ENCODE results near the gene EIF3F. TPM values are rescaled to one million over a fixed set of nuclear protein-coding genes. Genes with fewer than 3 reads are reported as not detected.

EIF3F gene
- total RNA-seq, 1 experiment from 2014 or later, result 191 TPM

GRCh38 chr11:8009856-8010255 lies 22.7 kb downstream of the EIF3F start:
- Histone ChIP-seq H3F3A (ENCODE audit: insufficient read depth, low read depth) (no peaks in the 10 kb centered on the region), H3K27me3 (ENCODE audit: insufficient read depth, low read depth) (no peaks in the 10 kb centered on the region; the same call in 1 of the 2 replicates), H3K4me1 (replicated peaks; ENCODE audit: insufficient read depth) (no peaks in the 10 kb centered on the region), H3K9me2 (ENCODE audit: insufficient read depth) (no peaks in the 10 kb centered on the region), H3K79me2 (ENCODE audit: low read depth) (no peaks in the 10 kb centered on the region), H3K4me2 (no peak overlapping the region), H3K36me3 (ENCODE audit: low read depth) (no peaks in the 10 kb centered on the region), H3K4me3 (no peak overlapping the region), H3K27ac (no peak overlapping the region), H2AFZ (no peak overlapping the region), H4K20me1 (ENCODE audit: insufficient read depth) (no peaks in the 10 kb centered on the region), H3K9me3 (ENCODE audit: insufficient read depth, low read depth) (no peaks in the 10 kb centered on the region)
- DNase-seq, result no peak
- CTCF ChIA-PET, result interaction anchor here (0.8 kb wide), 1 partner anchor 90 kb away, joined by 3 read pairs; no protein-coding TSS in a partner anchor
- TF ChIP-seq EZH2 (IDR thresholded peaks at IDR 0.05; ENCODE audit: low read depth) (no peak), CTCF (conservative IDR thresholded peaks at IDR 0.05) (no peak)
- BruUV-seq (replicated peaks), result no TSS peak
- POLR2A ChIA-PET (ENCODE audit: unreplicated experiment), result no interaction called here
- intact Hi-C loops (cut with micrococcal nuclease; ENCODE audit: unreplicated experiment), result loop anchor here (10.0 kb wide), 1 partner anchor 555 kb away; no protein-coding TSS in a partner anchor

GRCh38 chr11:8011371-8011770 lies 24.2 kb downstream of the EIF3F start:
- no peak overlapping the region for H3K4me3 ChIP-seq
- no peaks in the 10 kb centered on the region for H3K79me2 ChIP-seq (ENCODE audit: low read depth)
- no peaks in the 10 kb centered on the region for H3K4me1 ChIP-seq (replicated peaks; ENCODE audit: insufficient read depth)
- TF ChIP-seq EZH2 (IDR thresholded peaks at IDR 0.05; ENCODE audit: low read depth) (no peak), CTCF (conservative IDR thresholded peaks at IDR 0.05) (no peak)
- intact Hi-C loops (cut with micrococcal nuclease; ENCODE audit: unreplicated experiment), result no loop called here
- H2AFZ ChIP-seq, result no peak overlapping the region
- ChIA-PET POLR2A (ENCODE audit: unreplicated experiment) (no interaction called here), CTCF (no interaction called here)
- no peaks in the 10 kb centered on the region for H3F3A ChIP-seq (ENCODE audit: insufficient read depth, low read depth)
- peaks cover 2% of the 10 kb centered on the region; the same call in 1 of the 2 replicates for H3K27me3 ChIP-seq (ENCODE audit: insufficient read depth, low read depth)
- no peaks in the 10 kb centered on the region for H4K20me1 ChIP-seq (ENCODE audit: insufficient read depth)
- no TSS peak for BruUV-seq (replicated peaks)
- DNase-seq, result no peak
- no peaks in the 10 kb centered on the region for H3K9me2 ChIP-seq (ENCODE audit: insufficient read depth)
- no peak overlapping the region for H3K27ac ChIP-seq
- H3K4me2 ChIP-seq, result no peak overlapping the region
- H3K9me3 ChIP-seq (ENCODE audit: insufficient read depth, low read depth), result no peaks in the 10 kb centered on the region
- no peaks in the 10 kb centered on the region for H3K36me3 ChIP-seq (ENCODE audit: low read depth)

GRCh38 chr11:8011981-8012444 lies 24.9 kb downstream of the EIF3F start:
- no peaks in the 10 kb centered on the region for H3K79me2 ChIP-seq (ENCODE audit: low read depth)
- intact Hi-C loops (cut with micrococcal nuclease; ENCODE audit: unreplicated experiment), result no loop called here
- no peak overlapping the region for H3K4me3 ChIP-seq
- no peak overlapping the region for H3K27ac ChIP-seq
- ChIA-PET CTCF (no interaction called here), POLR2A (ENCODE audit: unreplicated experiment) (no interaction called here)
- no peak overlapping the region for H3K4me2 ChIP-seq
- H3K9me3 ChIP-seq (ENCODE audit: insufficient read depth, low read depth), result no peaks in the 10 kb centered on the region
- H3K27me3 ChIP-seq (ENCODE audit: insufficient read depth, low read depth), result peaks cover 3% of the 10 kb centered on the region; the same call in 1 of the 2 replicates
- H3F3A ChIP-seq (ENCODE audit: insufficient read depth, low read depth), result no peaks in the 10 kb centered on the region
- no peak for DNase-seq
- no peaks in the 10 kb centered on the region for H3K9me2 ChIP-seq (ENCODE audit: insufficient read depth)
- no TSS peak for BruUV-seq (replicated peaks)
- H3K36me3 ChIP-seq (ENCODE audit: low read depth), result no peaks in the 10 kb centered on the region
- H4K20me1 ChIP-seq (ENCODE audit: insufficient read depth), result no peaks in the 10 kb centered on the region
- no peak overlapping the region for H2AFZ ChIP-seq
- H3K4me1 ChIP-seq (replicated peaks; ENCODE audit: insufficient read depth), result no peaks in the 10 kb centered on the region
- TF ChIP-seq CTCF (conservative IDR thresholded peaks at IDR 0.05) (no peak), EZH2 (IDR thresholded peaks at IDR 0.05; ENCODE audit: low read depth) (no peak)

Measured in PC-9 (cell line).